H1 (cell line): ENCODE results near the gene CHCHD3. TPM values are rescaled to one million over a fixed set of nuclear protein-coding genes. Genes with fewer than 3 reads are reported as not detected.

Experiments
- CTCF ChIA-PET: fragments of 300-600 bp; sonication (Branson Sonifier 250); formaldehyde crosslinking; loops from one replicate; lab custom pipeline; 2021; ENCODE audit not compliant: partially characterized antibody; lab: Charles Lee
- POLR2A ChIA-PET: fragments of 300-600 bp; sonication (Branson Sonifier 250); formaldehyde crosslinking; loops from one replicate; lab custom pipeline; 2021; ENCODE audit warnings: inconsistent platforms; ENCODE audit not compliant: partially characterized antibody; lab: Charles Lee
- DNase-seq, 2 experiments: peaks; one replicate each; pipeline versions ENCODE4 v3.0.0 to v3.0.0-alpha.2; 2010 to 2022; ENCODE audit warnings: low spot score in 2 of 2, low read depth in 1 of 2, mixed read lengths in 1 of 2
- FAIRE-seq: peaks from 2 replicates; lab custom pipeline; 2011; peaks lifted over from hg19 to GRCh38; lab: Jason Lieb, UNC
- H2AFZ ChIP-seq: 2 replicates; pipeline ENCODE4 v1.8.1; 2012; ENCODE audit warnings: low read length, inconsistent platforms
- H2AK5ac ChIP-seq: 2 replicates; pipeline ENCODE4 v1.6.1; 2013; ENCODE audit warnings: low read depth, low read length
- H2BK120ac ChIP-seq: replicated peaks from 2 replicates; pipeline ENCODE3; 2013; ENCODE audit warnings: low read depth, low read length, inconsistent platforms
- H2BK12ac ChIP-seq: 2 replicates; pipeline ENCODE4 v1.6.1; 2013; ENCODE audit warnings: low read depth, low read length
- H2BK15ac ChIP-seq: 2 replicates; pipeline ENCODE4 v1.6.1; 2013; ENCODE audit warnings: low read length
- H2BK20ac ChIP-seq: 2 replicates; pipeline ENCODE4 v1.6.1; 2013; ENCODE audit warnings: low read length
- H2BK5ac ChIP-seq: 2 replicates; pipeline ENCODE4 v1.6.1; 2013; ENCODE audit warnings: low read depth, low read length
- H3K14ac ChIP-seq: 2 replicates; pipeline ENCODE4 v1.6.1; 2013; ENCODE audit warnings: inconsistent platforms; ENCODE audit not compliant: insufficient read length
- H3K18ac ChIP-seq: 2 replicates; pipeline ENCODE4 v1.6.1; 2013; ENCODE audit warnings: low read length; ENCODE audit errors: extremely low read depth
- H3K23ac ChIP-seq: 2 replicates; pipeline ENCODE4 v1.6.1; 2013; ENCODE audit warnings: inconsistent platforms; ENCODE audit not compliant: insufficient read length
- H3K23me2 ChIP-seq: 2 replicates; pipeline ENCODE4 v1.6.1; 2013; ENCODE audit warnings: low read depth, low read length
- H3K27ac ChIP-seq: 2 replicates; pipeline ENCODE4 v1.6.1; 2011; ENCODE audit warnings: low read depth, low read length, inconsistent platforms
- H3K27me3 ChIP-seq, 4 experiments: replicated peaks in 1 of 4; 1 replicate in 1 of 4; 2 replicates in 3 of 4; pipeline versions ENCODE4 v1.6.1 to v1.8.1; 2011 to 2013; ENCODE audit warnings: low read length in 3 of 4, mild to moderate bottlenecking in 3 of 4, inconsistent platforms in 2 of 4, mixed read lengths in 2 of 4, moderate library complexity in 1 of 4; ENCODE audit not compliant: control insufficient read depth in 3 of 4, insufficient read depth in 3 of 4; ENCODE audit errors: extremely low read depth in 1 of 4
- H3K36me3 ChIP-seq, 4 experiments: 2 replicates each; pipeline versions ENCODE4 v1.6.1 to v1.8.1; 2011 to 2013; ENCODE audit warnings: mild to moderate bottlenecking in 4 of 4, low read length in 3 of 4, moderate library complexity in 2 of 4, control low read depth in 1 of 4, inconsistent platforms in 1 of 4; ENCODE audit not compliant: insufficient read depth in 4 of 4, control insufficient read depth in 2 of 4
- H3K4ac ChIP-seq: replicated peaks from 2 replicates; pipeline ENCODE3; 2013; ENCODE audit warnings: low read length, low read depth, mixed read lengths, inconsistent platforms; ENCODE audit not compliant: insufficient read length
- H3K4me1 ChIP-seq, 4 experiments: replicated peaks in 1 of 4; 1 replicate in 1 of 4; 2 replicates in 3 of 4; pipeline versions ENCODE4 v1.6.1 to v1.8.1; 2011 to 2013; ENCODE audit warnings: low read length in 3 of 4, inconsistent platforms in 2 of 4, mixed read lengths in 1 of 4; ENCODE audit not compliant: insufficient read depth in 4 of 4, control insufficient read depth in 3 of 4
- H3K4me2 ChIP-seq, 2 experiments: 2 replicates each; pipeline versions ENCODE4 v1.6.1 to v1.8.1; 2011 to 2013; ENCODE audit warnings: low read depth in 2 of 2, low read length in 2 of 2, control low read depth in 1 of 2, inconsistent platforms in 1 of 2, mild to moderate bottlenecking in 1 of 2; ENCODE audit not compliant: insufficient read depth in 1 of 2
- H3K4me3 ChIP-seq, 4 experiments: fragments of 200-600, 300-600 bp in 1 of 4; sonication (generic), shearing (Covaris generic), sonication (Bioruptor Twin) in 1 of 4; 2 replicates each; pipeline versions ENCODE4 v1.5.1 to v1.8.1; 2011 to 2016; ENCODE audit warnings: low read length in 4 of 4, low read depth in 3 of 4, control low read depth in 2 of 4, inconsistent platforms in 2 of 4, mild to moderate bottlenecking in 2 of 4, mixed read lengths in 1 of 4, moderate library complexity in 1 of 4; ENCODE audit not compliant: insufficient read depth in 2 of 4; ENCODE audit errors: extremely low read depth in 1 of 4
- H3K56ac ChIP-seq: replicated peaks from 2 replicates; pipeline ENCODE3; 2013; ENCODE audit warnings: low read depth, mild to moderate bottlenecking, mixed read lengths, low read length, inconsistent platforms; ENCODE audit not compliant: insufficient read length
- H3K79me1 ChIP-seq: 2 replicates; pipeline ENCODE4 v1.6.1; 2013; ENCODE audit warnings: low read depth, low read length, control low read depth
- H3K79me2 ChIP-seq, 2 experiments: 2 replicates each; pipeline versions ENCODE4 v1.6.1 to v1.8.1; 2012 to 2013; ENCODE audit warnings: low read length in 2 of 2, mild to moderate bottlenecking in 2 of 2, inconsistent platforms in 1 of 2; ENCODE audit not compliant: insufficient read depth in 2 of 2, control insufficient read depth in 1 of 2
- H3K9ac ChIP-seq, 4 experiments: replicated peaks in 1 of 4; 1 replicate in 1 of 4; 2 replicates in 3 of 4; pipeline versions ENCODE4 v1.6.1 to v1.8.1; 2011 to 2013; ENCODE audit warnings: low read depth in 3 of 4, low read length in 3 of 4, control low read depth in 2 of 4, mild to moderate bottlenecking in 2 of 4, moderate library complexity in 2 of 4, inconsistent platforms in 1 of 4; ENCODE audit errors: extremely low read depth in 1 of 4
- H3K9me3 ChIP-seq, 2 experiments: 2 replicates each; pipeline versions ENCODE4 v1.6.1 to v1.8.1; 2012 to 2013; ENCODE audit warnings: mild to moderate bottlenecking in 2 of 2, moderate library complexity in 2 of 2, control low read depth in 1 of 2, inconsistent platforms in 1 of 2, low read depth in 1 of 2, low read length in 1 of 2, mixed read lengths in 1 of 2; ENCODE audit not compliant: insufficient read depth in 2 of 2
- H4K20me1 ChIP-seq, 2 experiments: replicated peaks in 1 of 2; 2 replicates each; pipeline versions ENCODE3 to v1.8.1; 2011 to 2013; ENCODE audit warnings: inconsistent platforms in 2 of 2, low read length in 2 of 2, mild to moderate bottlenecking in 1 of 2; ENCODE audit not compliant: insufficient read depth in 2 of 2, control insufficient read depth in 1 of 2
- H4K5ac ChIP-seq: 2 replicates; pipeline ENCODE4 v1.6.1; 2013; ENCODE audit warnings: low read length, low read depth, mixed read lengths, inconsistent platforms; ENCODE audit not compliant: insufficient read length
- H4K8ac ChIP-seq: 2 replicates; pipeline ENCODE4 v1.8.0; 2013; ENCODE audit warnings: mild to moderate bottlenecking, moderate library complexity, low read length, inconsistent platforms; ENCODE audit not compliant: insufficient read depth; ENCODE audit errors: extremely low read depth
- H4K91ac ChIP-seq: replicated peaks from 2 replicates; pipeline ENCODE3; 2013; ENCODE audit warnings: low read length, mixed read lengths, inconsistent platforms; ENCODE audit not compliant: insufficient read length
- BCL11A ChIP-seq, 2 experiments: IDR thresholded peaks; one replicate each; pipeline ENCODE4 v1.6.1; 2011; ENCODE audit warnings: low read depth in 2 of 2, low read length in 2 of 2, mild to moderate bottlenecking in 2 of 2
- HDAC6 ChIP-seq: IDR thresholded peaks from one replicate; pipeline ENCODE4 v1.7.1; 2012; ENCODE audit warnings: low read depth, mild to moderate bottlenecking, inconsistent platforms, low read length, moderate library complexity
- KDM1A ChIP-seq: fragments of 200-600, 300-600 bp; sonication (generic); IDR thresholded peaks from 2 replicates; pipeline ENCODE4 v1.7.1; 2016; ENCODE audit warnings: mild to moderate bottlenecking, low read length, borderline replicate concordance
- KDM4A ChIP-seq: IDR thresholded peaks from one replicate; pipeline ENCODE4 v1.7.1; 2012; ENCODE audit warnings: low read depth, mild to moderate bottlenecking, moderate library complexity, low read length, inconsistent platforms; ENCODE audit not compliant: severe bottlenecking
- RAD21 ChIP-seq, 2 experiments: IDR thresholded peaks in 1 of 2; conservative IDR thresholded peaks in 1 of 2; 2 replicates each; pipeline ENCODE4 v1.6.1; 2011; ENCODE audit warnings: low read depth in 2 of 2, low read length in 2 of 2, improper control_type of control experiment in 1 of 2, inconsistent platforms in 1 of 2, mild to moderate bottlenecking in 1 of 2, moderate library complexity in 1 of 2
- RFX5 ChIP-seq: IDR thresholded peaks from 2 replicates; pipeline ENCODE4 v1.6.1; 2011; ENCODE audit warnings: low read depth, low read length, improper control_type of control experiment, borderline replicate concordance
- SIRT6 ChIP-seq: IDR thresholded peaks from one replicate; pipeline ENCODE4 v1.7.1; 2012; ENCODE audit warnings: low read length, inconsistent platforms
- SP2 ChIP-seq: IDR thresholded peaks from 2 replicates; pipeline ENCODE4 v1.6.1; 2012; ENCODE audit warnings: mild to moderate bottlenecking, low read length, inconsistent platforms
- SP4 ChIP-seq: IDR thresholded peaks from 2 replicates; pipeline ENCODE4 v1.6.1; 2012; ENCODE audit warnings: low read length, inconsistent platforms
- TAF1 ChIP-seq: IDR thresholded peaks from 2 replicates; pipeline ENCODE4 v1.6.1; 2011; ENCODE audit warnings: mild to moderate bottlenecking, low read depth, low read length
- TEAD4 ChIP-seq: IDR thresholded peaks from 2 replicates; pipeline ENCODE4 v1.6.1; 2012; ENCODE audit warnings: low read depth, low read length, inconsistent platforms, mixed read lengths
- YY1 ChIP-seq: IDR thresholded peaks from 2 replicates; pipeline ENCODE4 v1.6.1; 2011; ENCODE audit warnings: low read depth, mild to moderate bottlenecking, low read length
- WGBS, 2 experiments: shearing (Covaris generic) in 1 of 2; methylation state at CpG; one replicate each; pipeline versions ENCODE4 v1.1.6 to v1.1.7; 2013 to 2015; ENCODE audit warnings: low lambda C conversion rate in 2 of 2, mixed read lengths in 2 of 2, inconsistent platforms in 1 of 2, low coverage in 1 of 2, missing lambda C conversion rate in 1 of 2; ENCODE audit not compliant: insufficient replicate concordance in 2 of 2, insufficient coverage in 1 of 2, insufficient read length in 1 of 2; ENCODE audit errors: extremely low coverage in 1 of 2, missing lambda C conversion rate in 1 of 2; 5-methylcytosine and 5-hydroxymethylcytosine counted together
- polyA plus RNA-seq, 7 experiments: library from polyadenylated mRNA; depleted of rRNA in 3 of 7; stranded (reverse) in 5 of 7; unstranded in 2 of 7; fragments of >200 nt in 5 of 7; fragments of 200-250 nt in 2 of 7; gene quantifications; 1 replicate in 5 of 7; 2 replicates in 1 of 7; 4 replicates in 1 of 7; pipeline versions ENCODE4 v1.2.1 to v1.2.3, GENCODE V29; 2011 to 2013; ENCODE audit warnings: missing spikeins in 2 of 7, mixed read lengths in 2 of 7
- total RNA-seq: library from RNA; stranded (reverse); fragmentation: NEBNext Ultra II Directional; extraction: Animal tissue kit (Norgen Biotek cat#: 25700); gene quantifications from 2 replicates; pipeline ENCODE4 v1.2.1, GENCODE V29; 2021
- TF ChIP-seq, protein P1 (sequence below): IDR thresholded peaks from 2 replicates; pipeline ENCODE4 v1.6.1; 2012; ENCODE audit warnings: inconsistent platforms

The CHCHD3 gene
- total and polyA plus RNA-seq, 2 of the 8 experiments (the other 6 are each of a cell fraction or from before 2014, with no cell fraction given), result 42.9 to 137 TPM

DNA sequence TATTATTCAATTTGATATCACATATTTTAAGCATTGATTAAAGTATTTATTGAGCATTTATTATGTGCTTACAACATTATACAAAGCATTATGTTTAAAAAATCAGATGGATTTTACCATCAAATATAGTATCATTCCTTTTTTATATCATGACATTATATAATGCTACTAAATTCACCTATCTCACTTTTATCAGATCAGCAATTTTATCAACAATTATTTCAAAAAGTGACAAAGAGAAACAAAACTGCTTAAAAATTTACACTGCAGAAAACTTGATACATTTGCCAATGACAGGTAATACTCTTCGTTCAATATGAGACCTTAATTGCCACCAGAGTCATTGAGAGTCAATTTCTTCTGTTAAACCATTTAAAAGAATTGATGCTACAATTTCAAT, 82.0 kb downstream of the CHCHD3 start:
- no peaks in the 10 kb centered on the region for H3K9me3 ChIP-seq
- no peak overlapping the region for H3K14ac ChIP-seq
- H3K79me2 ChIP-seq, result peaks cover 0 to 89% of the 10 kb centered on the region in 2 experiments; a peak in 3 of 4 replicates
- DNase-seq, result no peak
- H3K27me3 ChIP-seq, result no peaks in the 10 kb centered on the region
- no peak overlapping the region for H2BK15ac ChIP-seq
- no peak overlapping the region for H2AK5ac ChIP-seq
- H2BK20ac ChIP-seq, result no peak overlapping the region
- H2BK120ac ChIP-seq, result no peak overlapping the region
- no peak overlapping the region for H3K23ac ChIP-seq
- CTCF ChIA-PET, result interaction anchor here (2.8 kb wide), 1 partner anchor 11 kb away, joined by 9 read pairs; no protein-coding TSS in a partner anchor
- H3K9ac ChIP-seq, result no peak overlapping the region
- peaks cover 0 to 10% of the 10 kb centered on the region in 2 experiments for H4K20me1 ChIP-seq
- no peaks in the 10 kb centered on the region for H3K23me2 ChIP-seq
- H3K36me3 ChIP-seq, result no peaks in the 10 kb centered on the region
- H3K4me2 ChIP-seq, result no peak overlapping the region
- TF ChIP-seq KDM1A (no peak), SP2 (no peak), YY1 (no peak), SIRT6 (no peak), RFX5 (no peak), HDAC6 (no peak), RAD21 (IDR thresholded peaks at IDR 0.05 in 1 of 2, conservative IDR thresholded peaks at IDR 0.05 in 1 of 2; ENCODE audit: low read depth in 2 of 2, low read length in 2 of 2) (no peak), SP4 (no peak), BCL11A (IDR thresholded peaks at IDR 0.05; ENCODE audit: low read depth in 2 of 2, low read length in 2 of 2) (no peak), TAF1 (no peak), KDM4A (no peak), TEAD4 (no peak)
- TF ChIP-seq, protein P1, sequence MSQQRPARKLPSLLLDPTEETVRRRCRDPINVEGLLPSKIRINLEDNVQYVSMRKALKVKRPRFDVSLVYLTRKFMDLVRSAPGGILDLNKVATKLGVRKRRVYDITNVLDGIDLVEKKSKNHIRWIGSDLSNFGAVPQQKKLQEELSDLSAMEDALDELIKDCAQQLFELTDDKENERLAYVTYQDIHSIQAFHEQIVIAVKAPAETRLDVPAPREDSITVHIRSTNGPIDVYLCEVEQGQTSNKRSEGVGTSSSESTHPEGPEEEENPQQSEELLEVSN, result no peak
- TF ChIP-seq, all 59 proteins: peak for 0
- no peak overlapping the region for H3K27ac ChIP-seq
- WGBS, 2 experiments, result 89% methylated on average over 1 of the region's 1 CpG; no CpG with 5 or more reads in 1 of the 2 experiments
- no peak for FAIRE-seq
- POLR2A ChIA-PET, result no interaction called here
- no peak overlapping the region for H2AFZ ChIP-seq
- peaks cover 0 to 17% (median 8%) of the 10 kb centered on the region in 4 experiments; a peak in 4 of 7 replicates for H3K4me1 ChIP-seq
- H2BK5ac ChIP-seq, result no peak overlapping the region
- H3K18ac ChIP-seq, result no peak overlapping the region
- no peak overlapping the region for H4K91ac ChIP-seq
- H3K4ac ChIP-seq, result no peak overlapping the region
- H3K56ac ChIP-seq, result no peak overlapping the region
- no peak overlapping the region for H4K5ac ChIP-seq
- H4K8ac ChIP-seq, result no peak overlapping the region
- no peak overlapping the region for H2BK12ac ChIP-seq
- H3K4me3 ChIP-seq, result no peak overlapping the region
- H3K79me1 ChIP-seq, result no peaks in the 10 kb centered on the region; the same call in 1 of the 2 replicates
